ENCODE results near the gene ZNF425. TPM values are rescaled to one million over a fixed set of nuclear protein-coding genes. Genes with fewer than 3 reads are reported as not detected.

ZNF425 gene
- total and polyA plus RNA-seq, 9 of the 15 experiments (the other 6 are each of a cell fraction or from before 2014, with no cell fraction given), result 0.03 to 0.89 (median 0.54) TPM

DNA sequence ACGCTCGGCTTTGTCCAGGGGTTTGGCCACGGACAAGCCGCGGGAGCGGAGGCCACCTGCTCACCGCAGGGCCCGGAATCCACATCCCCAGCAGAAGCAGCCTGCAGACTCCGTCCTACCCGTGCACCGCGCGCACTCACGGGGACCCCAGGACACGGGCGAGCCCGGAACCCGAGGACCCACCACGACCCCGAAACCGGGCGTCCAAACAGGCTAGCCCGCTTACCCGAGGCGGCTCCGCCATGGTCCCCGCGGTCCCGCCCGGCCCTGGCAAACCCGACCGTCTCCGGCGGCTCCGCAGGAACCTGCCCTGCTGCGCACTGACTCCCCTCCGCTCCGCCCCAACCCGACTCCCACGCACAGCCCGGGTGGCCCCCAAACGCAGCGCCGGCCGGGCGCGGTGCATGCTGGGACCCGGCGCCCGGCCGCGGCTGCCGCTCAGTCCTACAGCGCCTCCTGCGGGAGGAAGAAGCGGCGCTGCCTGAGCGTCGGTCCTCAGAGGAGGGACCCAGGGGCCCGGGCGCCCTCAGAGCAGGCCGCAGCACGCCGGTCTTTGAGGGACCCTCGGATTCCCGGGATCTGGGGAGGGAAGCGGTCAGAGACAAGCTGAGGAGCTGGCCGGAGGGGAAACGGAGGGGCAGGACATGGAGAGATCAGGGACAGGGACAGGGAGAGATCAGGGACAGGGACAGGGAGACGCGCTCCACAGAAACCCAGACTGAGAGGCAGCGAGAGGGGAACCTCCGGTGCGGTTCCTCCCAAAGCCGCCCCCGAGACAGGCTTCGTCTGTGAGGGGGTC lies 35.5 kb downstream of the ZNF425 start, which contains the start of gene ZNF786 (continued):
- TF ChIP-seq SMAD2 (IDR thresholded peaks at IDR 0.05; ENCODE audit: low read depth, low read length) (no peak), SETDB1 (IDR thresholded peaks at IDR 0.05; ENCODE audit: low read length) (no peak), MXI1 (IDR thresholded peaks at IDR 0.05; ENCODE audit: low read depth, low read length) (no peak), TCF7 (IDR thresholded peaks at IDR 0.05; ENCODE audit: borderline replicate concordance) (0 out of 2 replicates have a peak, but pooled peaks have one; percentile 19), ARHGAP35 (IDR thresholded peaks at IDR 0.05; ENCODE audit: partially characterized antibody) (no peak), ZC3H4 (CRISPR knock-in tag; IDR thresholded peaks at IDR 0.05; ENCODE audit: borderline replicate concordance) (no peak), GTF2A2 (tag; IDR thresholded peaks at IDR 0.05) (no peak), ZNF347 (CRISPR knock-in tag; IDR thresholded peaks at IDR 0.05; ENCODE audit: low read depth) (no peak), RFX5 (IDR thresholded peaks at IDR 0.05; ENCODE audit: low read depth, low read length) (no peak), ZNF79 (CRISPR knock-in tag; IDR thresholded peaks at IDR 0.05; ENCODE audit: low read depth) (no peak), POU5F1 (IDR thresholded peaks at IDR 0.05; ENCODE audit: borderline replicate concordance, low read depth, low read length, partially characterized antibody) (no peak)
- TF ChIP-seq, protein P1, sequence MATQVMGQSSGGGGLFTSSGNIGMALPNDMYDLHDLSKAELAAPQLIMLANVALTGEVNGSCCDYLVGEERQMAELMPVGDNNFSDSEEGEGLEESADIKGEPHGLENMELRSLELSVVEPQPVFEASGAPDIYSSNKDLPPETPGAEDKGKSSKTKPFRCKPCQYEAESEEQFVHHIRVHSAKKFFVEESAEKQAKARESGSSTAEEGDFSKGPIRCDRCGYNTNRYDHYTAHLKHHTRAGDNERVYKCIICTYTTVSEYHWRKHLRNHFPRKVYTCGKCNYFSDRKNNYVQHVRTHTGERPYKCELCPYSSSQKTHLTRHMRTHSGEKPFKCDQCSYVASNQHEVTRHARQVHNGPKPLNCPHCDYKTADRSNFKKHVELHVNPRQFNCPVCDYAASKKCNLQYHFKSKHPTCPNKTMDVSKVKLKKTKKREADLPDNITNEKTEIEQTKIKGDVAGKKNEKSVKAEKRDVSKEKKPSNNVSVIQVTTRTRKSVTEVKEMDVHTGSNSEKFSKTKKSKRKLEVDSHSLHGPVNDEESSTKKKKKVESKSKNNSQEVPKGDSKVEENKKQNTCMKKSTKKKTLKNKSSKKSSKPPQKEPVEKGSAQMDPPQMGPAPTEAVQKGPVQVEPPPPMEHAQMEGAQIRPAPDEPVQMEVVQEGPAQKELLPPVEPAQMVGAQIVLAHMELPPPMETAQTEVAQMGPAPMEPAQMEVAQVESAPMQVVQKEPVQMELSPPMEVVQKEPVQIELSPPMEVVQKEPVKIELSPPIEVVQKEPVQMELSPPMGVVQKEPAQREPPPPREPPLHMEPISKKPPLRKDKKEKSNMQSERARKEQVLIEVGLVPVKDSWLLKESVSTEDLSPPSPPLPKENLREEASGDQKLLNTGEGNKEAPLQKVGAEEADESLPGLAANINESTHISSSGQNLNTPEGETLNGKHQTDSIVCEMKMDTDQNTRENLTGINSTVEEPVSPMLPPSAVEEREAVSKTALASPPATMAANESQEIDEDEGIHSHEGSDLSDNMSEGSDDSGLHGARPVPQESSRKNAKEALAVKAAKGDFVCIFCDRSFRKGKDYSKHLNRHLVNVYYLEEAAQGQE (IDR thresholded peaks at IDR 0.05; ENCODE audit: borderline replicate concordance), result peak; percentile 79
- TF ChIP-seq, protein P1 (CRISPR knock-in tag; IDR thresholded peaks at IDR 0.05; ENCODE audit: low read depth), result peak; percentile 66; the same call in 1 of the 2 replicates
- TF ChIP-seq, protein P2, sequence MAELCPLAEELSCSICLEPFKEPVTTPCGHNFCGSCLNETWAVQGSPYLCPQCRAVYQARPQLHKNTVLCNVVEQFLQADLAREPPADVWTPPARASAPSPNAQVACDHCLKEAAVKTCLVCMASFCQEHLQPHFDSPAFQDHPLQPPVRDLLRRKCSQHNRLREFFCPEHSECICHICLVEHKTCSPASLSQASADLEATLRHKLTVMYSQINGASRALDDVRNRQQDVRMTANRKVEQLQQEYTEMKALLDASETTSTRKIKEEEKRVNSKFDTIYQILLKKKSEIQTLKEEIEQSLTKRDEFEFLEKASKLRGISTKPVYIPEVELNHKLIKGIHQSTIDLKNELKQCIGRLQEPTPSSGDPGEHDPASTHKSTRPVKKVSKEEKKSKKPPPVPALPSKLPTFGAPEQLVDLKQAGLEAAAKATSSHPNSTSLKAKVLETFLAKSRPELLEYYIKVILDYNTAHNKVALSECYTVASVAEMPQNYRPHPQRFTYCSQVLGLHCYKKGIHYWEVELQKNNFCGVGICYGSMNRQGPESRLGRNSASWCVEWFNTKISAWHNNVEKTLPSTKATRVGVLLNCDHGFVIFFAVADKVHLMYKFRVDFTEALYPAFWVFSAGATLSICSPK (IDR thresholded peaks at IDR 0.05; ENCODE audit: borderline replicate concordance), result no peak
- TF ChIP-seq, protein P3, sequence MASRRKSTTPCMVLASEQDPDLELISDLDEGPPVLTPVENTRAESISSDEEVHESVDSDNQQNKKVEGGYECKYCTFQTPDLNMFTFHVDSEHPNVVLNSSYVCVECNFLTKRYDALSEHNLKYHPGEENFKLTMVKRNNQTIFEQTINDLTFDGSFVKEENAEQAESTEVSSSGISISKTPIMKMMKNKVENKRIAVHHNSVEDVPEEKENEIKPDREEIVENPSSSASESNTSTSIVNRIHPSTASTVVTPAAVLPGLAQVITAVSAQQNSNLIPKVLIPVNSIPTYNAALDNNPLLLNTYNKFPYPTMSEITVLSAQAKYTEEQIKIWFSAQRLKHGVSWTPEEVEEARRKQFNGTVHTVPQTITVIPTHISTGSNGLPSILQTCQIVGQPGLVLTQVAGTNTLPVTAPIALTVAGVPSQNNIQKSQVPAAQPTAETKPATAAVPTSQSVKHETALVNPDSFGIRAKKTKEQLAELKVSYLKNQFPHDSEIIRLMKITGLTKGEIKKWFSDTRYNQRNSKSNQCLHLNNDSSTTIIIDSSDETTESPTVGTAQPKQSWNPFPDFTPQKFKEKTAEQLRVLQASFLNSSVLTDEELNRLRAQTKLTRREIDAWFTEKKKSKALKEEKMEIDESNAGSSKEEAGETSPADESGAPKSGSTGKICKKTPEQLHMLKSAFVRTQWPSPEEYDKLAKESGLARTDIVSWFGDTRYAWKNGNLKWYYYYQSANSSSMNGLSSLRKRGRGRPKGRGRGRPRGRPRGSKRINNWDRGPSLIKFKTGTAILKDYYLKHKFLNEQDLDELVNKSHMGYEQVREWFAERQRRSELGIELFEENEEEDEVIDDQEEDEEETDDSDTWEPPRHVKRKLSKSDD (conservative IDR thresholded peaks at IDR 0.05; ENCODE audit: low read length), result 0 out of 2 replicates have a peak, but pooled peaks have one; percentile 46

Measured in K562 (cell line).